GM12878 (cell line): Measurements from ENCODE around the gene TMEM232. TPM values are rescaled to one million over a fixed set of nuclear protein-coding genes. Genes with fewer than 3 reads are reported as not detected.

Experiments
- ATF7 ChIP-seq: fragments of 450-650 bp; IDR thresholded peaks from 2 replicates; pipeline ENCODE4 v1.6.1; 2016; ENCODE audit warnings: low read depth, mild to moderate bottlenecking
- BMI1 ChIP-seq: fragments of 450-650 bp; IDR thresholded peaks from 2 replicates; pipeline ENCODE4 v1.6.1; 2016; ENCODE audit warnings: mild to moderate bottlenecking, moderate library complexity, borderline replicate concordance
- CBX3 ChIP-seq: fragments of 200-600 bp; sonication (generic); IDR thresholded peaks from 2 replicates; pipeline ENCODE4 v1.6.1; 2016; ENCODE audit warnings: low read depth, borderline replicate concordance
- CHD4 ChIP-seq: fragments of 200-600 bp; sonication (generic); IDR thresholded peaks from 2 replicates; pipeline ENCODE4 v1.6.1; 2016; ENCODE audit warnings: mild to moderate bottlenecking
- CUX1 ChIP-seq: IDR thresholded peaks from 2 replicates; pipeline ENCODE4 v1.6.1; 2012; ENCODE audit warnings: improper control_type of control experiment, low read depth, low read length; ENCODE audit not compliant: insufficient replicate concordance
- E2F4 ChIP-seq: IDR thresholded peaks from 2 replicates; pipeline ENCODE4 v1.6.1; 2012; ENCODE audit warnings: low read depth, low read length, improper control_type of control experiment
- HDGF ChIP-seq: fragments of 450-650 bp; IDR thresholded peaks from 2 replicates; pipeline ENCODE4 v1.6.1; 2016; ENCODE audit warnings: antibody characterized with exemption
- JUNB ChIP-seq: IDR thresholded peaks from 2 replicates; pipeline ENCODE4 v1.6.1; 2016; ENCODE audit warnings: antibody characterized with exemption, mild to moderate bottlenecking
- KLF5 ChIP-seq: fragments of 450-650 bp; IDR thresholded peaks from 2 replicates; pipeline ENCODE4 v1.6.1; 2014; ENCODE audit warnings: mild to moderate bottlenecking; ENCODE audit not compliant: partially characterized antibody
- NR2F1 ChIP-seq: fragments of 450-650 bp; conservative IDR thresholded peaks from 2 replicates; pipeline ENCODE4 v1.6.1; 2017; ENCODE audit warnings: mild to moderate bottlenecking
- POU2F2 ChIP-seq: IDR thresholded peaks from 3 replicates; pipeline ENCODE4 v1.6.1; 2011; ENCODE audit warnings: low read depth, mild to moderate bottlenecking, low read length, borderline replicate concordance
- SMAD1 ChIP-seq: fragments of 450-650 bp; IDR thresholded peaks from 2 replicates; pipeline ENCODE4 v1.6.1; 2018; ENCODE audit warnings: mild to moderate bottlenecking, low read depth; ENCODE audit not compliant: partially characterized antibody
- ZNF384 ChIP-seq: IDR thresholded peaks from 2 replicates; pipeline ENCODE4 v1.6.1; 2012; ENCODE audit warnings: low read depth, mild to moderate bottlenecking, low read length, improper control_type of control experiment, borderline replicate concordance
- polyA plus RNA-seq, 11 experiments: library from polyadenylated mRNA; depleted of rRNA in 4 of 11; unstranded in 6 of 11; stranded (reverse) in 5 of 11; fragments of >200 nt; fragmentation: Nextera tagmentation in 4 of 11; fragmentation: Illumina TruSeq in 1 of 11; extraction: Ambion mirVana in 4 of 11; extraction: Trizol in 1 of 11; gene quantifications; 1 replicate in 1 of 11; 2 replicates in 10 of 11; pipeline versions ENCODE4 v1.2.1 to v1.2.3, GENCODE V29; 2011 to 2016; ENCODE audit warnings: inconsistent platforms in 2 of 11, missing spikeins in 2 of 11, low read depth in 1 of 11
- total RNA-seq, 4 experiments: library from RNA; depleted of rRNA in 3 of 4; stranded (reverse); fragments of >200 nt in 3 of 4; fragmentation: Illumina TruSeq in 1 of 4; extraction: Trizol in 1 of 4; gene quantifications; 2 replicates each; pipeline versions ENCODE4 v1.2.1 to v1.2.3, GENCODE V29; 2013 to 2021

Gene TMEM232
- total and polyA plus RNA-seq, 10 of the 15 experiments (the other 5 are each of a cell fraction or from before 2014, with no cell fraction given) = 0.29 to 1.3 (median 0.91) TPM

GRCh38 chr5:110705349-110705748 lies 21.1 kb downstream of the TMEM232 start (continued):
- no peak for TF ChIP-seq ZNF384
- no peak for TF ChIP-seq POU2F2
- no peak for TF ChIP-seq HDGF
- TF ChIP-seq KLF5 = no peak
- no peak for TF ChIP-seq BMI1
- TF ChIP-seq CUX1 = no peak
- no peak for TF ChIP-seq CBX3
- TF ChIP-seq SMAD1 = no peak
- no peak for TF ChIP-seq NR2F1
- no peak for TF ChIP-seq E2F4
- no peak for TF ChIP-seq CHD4
- no peak for TF ChIP-seq JUNB
- TF ChIP-seq ATF7 = no peak
